ENCODE results near the gene SNCA.

The SNCA gene

DNA sequence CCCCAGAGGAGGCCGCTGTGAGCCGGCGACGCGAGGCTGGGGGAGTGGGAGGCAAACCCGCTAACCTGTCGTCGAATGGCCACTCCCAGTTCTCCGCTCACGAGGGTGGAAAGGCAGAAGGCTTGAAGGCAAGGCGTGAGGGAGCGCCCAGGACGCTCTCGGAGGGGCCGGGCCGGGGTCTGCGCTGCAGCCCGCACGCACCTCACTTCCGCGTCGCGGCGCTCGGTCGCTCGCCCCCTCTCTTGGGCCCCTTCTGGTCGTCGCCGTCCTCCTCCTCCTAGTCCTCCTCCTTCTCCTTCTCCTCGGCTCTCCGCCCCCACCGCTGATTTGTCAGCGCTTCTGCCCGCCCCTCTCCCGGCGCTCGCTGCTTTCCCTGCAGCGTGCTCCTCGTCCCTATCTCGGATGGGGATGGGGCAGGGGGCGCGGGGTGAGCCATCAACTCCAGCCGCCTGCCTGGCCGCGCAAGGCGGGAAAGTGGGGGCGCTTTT is at the start of gene SNCA:
Gene SNCA (minus strand): TSS at position 265 of the 488 bp plus-strand sequence. CDS start 1,494 bp downstream, outside the sequence.
- peak; percentile 25 for DNase-seq

DNA sequence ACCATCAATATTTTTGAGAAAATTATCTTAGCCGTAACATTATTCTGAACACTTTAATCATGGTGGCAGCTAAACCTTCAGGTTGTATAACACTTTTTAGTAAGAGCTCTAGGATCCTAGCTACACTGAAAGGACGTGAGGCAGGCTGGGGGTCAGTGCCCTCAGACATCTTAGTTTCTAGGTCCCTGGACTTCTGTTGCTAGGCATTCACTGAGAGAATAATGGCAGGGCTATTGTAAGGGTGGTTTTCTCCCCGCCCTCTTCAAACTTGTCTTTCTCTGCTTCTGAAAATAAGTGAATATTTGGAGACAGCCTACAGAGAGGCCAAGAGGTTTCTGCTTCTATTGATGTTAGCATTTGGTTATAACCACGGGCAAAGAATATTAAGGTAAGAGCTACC is 42.3 kb upstream of the SNCA start:
- DNase-seq, result no peak

DNA sequence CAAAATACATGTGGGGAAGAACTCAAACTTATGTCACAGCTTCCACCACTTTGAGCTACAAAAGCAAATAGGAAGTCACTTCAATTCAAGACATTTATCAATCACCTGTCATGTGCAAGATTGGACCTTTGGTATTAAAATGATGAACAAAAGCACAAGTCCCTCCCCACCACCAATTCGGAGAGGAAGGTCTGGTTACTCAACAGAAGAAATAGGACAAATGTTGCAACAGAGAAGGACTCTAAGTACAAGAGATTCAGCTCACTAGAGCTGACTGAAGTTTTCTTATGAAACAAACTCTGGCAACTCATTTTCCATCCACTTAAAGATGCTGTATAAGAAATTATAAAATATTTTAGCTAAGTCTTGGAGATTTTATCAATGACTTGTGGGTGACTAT is 41.6 kb upstream of the SNCA start:
- DNase-seq, result no peak

DNA sequence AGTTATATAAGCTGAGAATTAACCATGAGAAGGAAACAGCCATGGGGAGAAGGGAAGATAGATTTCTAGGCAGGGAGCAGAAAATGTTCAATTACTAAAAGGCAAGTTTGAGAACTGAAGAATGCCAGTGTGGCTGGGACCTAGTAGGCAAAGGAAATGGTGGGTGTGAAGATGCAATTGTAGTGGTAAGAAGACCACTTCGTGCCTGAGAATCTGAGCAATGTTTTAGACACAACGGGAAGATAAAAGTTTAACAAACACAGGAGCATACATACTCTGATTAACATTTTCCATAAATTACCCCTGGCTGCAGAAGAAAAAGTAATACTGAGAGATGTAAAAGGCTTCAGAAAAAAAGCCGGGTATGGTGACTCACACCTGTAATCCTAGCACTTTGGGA is 39.6 kb upstream of the SNCA start:
- DNase-seq, result no peak

DNA sequence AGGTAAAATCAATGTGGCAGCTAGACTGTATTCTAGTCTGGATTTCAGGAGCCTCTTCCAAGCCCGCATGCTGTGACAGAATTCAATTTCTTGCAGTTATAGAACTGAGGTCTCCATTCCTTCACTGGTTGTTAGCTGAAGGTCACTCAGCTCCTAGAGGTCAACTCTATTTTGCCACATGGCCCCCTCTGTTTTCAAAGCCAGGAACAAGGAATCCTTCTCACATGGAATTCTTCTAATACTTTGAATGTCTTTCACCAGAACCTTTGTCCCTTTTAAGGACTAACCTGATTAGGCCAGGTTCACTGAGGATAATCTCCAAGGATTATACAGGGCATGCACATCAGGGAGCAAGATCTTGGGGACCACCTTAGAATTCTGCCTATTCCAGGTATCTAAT is 34.2 kb upstream of the SNCA start:
- DNase-seq, result no peak

DNA sequence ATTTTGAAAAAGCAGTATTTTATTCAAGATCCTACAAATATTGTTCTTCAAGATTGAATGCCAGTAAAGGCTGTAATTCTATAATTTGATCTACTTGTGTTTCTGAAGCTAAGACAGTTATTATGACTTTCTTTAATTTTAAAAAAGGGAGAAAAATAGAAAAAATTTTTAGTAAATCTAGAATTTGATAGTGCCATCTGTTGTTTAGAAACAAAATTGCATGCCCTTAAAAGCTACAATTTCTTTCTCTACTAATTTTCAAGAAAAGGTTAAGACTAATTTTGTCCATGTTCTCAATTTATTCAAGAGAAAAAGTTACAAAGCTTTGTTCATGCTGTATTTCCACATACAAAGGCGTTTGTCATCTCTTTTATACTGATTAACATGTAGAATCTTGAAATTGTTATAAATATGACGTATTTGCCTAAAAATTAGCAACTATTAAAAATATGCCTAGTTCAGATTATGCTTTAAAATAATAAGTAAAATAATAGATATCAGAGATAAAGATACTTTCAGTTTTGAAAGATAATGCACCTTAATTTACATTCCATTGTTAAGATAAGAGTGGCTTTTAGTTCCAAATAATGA is 32.1 kb upstream of the SNCA start:
- DNase-seq, result no peak

DNA sequence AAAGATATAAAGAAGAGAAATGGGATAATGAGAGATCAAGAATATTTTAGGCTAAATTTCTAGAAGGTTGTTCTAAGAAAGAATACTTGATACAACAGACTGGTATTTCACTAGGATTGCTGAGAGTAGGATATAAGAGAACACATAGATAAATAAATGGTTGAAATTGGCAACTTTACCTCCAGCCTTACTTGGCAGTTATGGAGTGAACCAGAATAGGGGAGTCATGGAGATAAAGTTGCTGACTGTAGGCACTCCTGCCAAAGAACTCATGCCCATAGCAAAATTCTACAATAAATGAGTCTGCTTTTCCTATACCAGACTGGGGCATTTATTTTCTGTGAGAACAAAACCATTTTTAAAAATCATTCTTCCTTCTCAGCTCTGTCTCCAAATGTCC is 31.3 kb upstream of the SNCA start:
- no peak for DNase-seq

DNA sequence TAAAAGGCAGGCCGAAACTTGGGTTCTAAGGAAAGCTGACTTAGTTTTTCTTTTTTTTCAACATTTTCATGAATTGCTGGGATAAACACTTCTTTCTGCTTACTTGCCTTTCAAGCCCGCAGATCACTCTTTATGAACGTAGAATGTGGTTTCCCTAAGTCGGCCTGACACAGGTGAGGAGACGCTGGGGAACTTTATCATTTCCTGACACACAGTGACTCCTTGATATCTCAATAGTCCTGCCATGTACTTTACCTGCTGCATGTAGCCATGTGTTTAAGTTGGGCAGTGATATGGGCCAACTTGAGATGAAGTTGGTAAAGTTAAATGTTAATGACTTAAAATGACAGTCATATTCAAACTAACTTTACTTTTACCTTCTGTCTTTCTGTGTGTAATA is 26.6 kb upstream of the SNCA start:
- DNase-seq, result no peak

DNA sequence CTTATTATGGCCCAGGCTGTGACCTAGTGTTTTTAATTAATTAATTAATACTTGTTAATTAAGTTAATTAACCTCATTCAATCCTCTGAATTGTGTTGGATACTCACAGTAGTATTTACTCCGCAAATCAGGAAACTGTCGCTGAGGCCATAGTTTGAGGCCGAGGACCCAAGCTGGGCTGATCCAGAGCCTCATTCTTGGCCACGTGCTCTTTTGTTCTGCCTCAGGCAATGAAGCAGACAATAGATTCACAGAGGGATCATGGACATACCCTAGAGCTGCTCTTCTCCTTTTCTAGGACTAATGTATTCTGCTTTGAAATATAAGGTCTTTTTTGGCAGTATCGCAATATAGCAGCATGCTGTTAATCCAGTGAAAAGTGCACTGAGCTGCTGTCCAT is 24.0 kb upstream of the SNCA start:
- DNase-seq, result no peak

DNA sequence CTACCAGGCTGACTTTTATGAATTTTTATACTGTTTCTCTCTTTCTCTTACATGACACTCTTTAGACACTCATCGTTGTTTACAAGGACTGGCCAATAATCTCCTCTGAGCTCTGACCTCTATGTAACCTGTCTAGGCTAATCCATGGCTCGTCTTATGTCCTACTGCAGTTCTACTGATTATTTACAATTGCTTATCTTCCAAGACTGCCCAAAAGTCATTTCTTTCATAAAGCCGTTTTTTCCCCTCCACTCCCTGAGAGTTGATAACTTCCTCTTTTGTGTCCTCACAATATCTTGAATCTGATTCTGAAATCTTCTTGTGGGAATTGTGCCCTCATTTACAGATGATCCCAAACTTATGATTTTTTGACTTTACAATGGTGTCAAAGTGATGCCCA is 18.3 kb upstream of the SNCA start:
- DNase-seq, result no peak

DNA sequence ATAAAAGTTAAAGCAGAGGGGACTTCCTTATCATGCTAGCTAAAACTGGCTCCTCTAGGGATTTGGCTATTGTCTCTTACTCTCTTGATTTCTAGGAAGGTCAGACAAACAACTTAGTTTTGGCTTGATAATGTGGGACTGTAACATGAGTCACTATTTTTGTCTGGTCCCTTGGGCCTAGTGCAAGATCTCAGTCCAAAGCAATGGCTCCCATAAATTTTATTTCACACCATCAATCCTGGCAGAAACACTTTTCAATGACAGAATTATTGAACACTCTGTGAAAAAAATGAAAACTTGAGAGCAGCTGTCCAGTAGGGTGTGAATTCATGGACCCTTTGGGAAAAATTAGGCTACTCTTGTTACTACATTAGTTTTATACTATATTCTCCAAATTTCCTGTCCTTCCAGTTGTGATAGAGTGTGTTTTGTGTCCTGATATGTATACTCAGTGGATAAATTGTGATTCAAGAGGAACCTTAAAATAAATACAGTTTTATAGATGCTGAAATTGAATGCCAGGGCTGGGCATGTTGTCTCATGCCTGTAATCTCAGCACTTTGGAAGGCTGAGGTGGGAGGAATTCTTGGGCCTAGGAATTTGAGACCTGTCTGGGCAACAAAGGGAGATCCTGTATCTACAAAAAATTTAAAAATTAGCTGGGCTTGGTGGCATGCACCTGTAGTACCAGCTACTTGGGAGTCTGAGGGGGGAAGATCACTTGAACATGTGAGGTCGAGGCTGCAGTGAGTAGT is 10.8 kb upstream of the SNCA start:
- DNase-seq, result no peak

DNA sequence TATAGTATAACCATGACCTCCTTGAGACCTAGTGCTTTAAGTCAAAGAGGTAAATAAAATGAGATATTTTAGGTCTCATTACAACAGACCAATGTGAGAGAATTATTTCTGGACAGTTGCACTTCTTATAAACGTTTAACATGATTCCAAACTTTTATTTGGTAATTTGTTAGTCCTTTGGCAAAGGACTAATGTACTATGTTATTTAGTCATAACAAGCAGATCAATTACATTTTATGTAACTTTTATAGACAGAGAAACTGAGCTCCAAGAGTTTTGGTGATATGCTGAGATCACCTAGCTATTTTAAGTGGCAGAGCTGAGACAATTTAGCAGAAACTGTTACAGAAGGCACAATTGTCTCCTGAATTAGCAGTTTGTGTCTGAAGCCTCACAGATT is 2.6 kb upstream of the SNCA start:
- no peak for DNase-seq

DNA sequence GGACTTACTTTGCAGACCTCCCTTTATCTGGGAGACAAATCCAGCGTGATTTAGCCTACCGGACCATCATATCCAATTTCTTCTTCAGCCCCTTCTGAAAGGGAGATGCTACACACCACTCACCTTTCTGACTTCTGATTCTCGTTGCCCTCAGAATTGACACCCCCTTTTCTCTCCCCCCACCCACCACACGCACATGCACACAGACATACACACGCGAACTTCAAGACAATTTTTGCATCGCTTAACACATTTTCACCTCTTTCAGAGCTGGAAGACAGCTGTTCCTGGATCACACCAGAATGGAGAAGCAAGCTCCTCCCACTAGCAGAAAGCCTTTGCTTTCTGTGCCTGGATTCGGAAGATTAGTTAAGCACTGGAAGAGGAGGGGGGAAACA is 1.0 kb upstream of the SNCA start:
- no peak for DNase-seq

DNA sequence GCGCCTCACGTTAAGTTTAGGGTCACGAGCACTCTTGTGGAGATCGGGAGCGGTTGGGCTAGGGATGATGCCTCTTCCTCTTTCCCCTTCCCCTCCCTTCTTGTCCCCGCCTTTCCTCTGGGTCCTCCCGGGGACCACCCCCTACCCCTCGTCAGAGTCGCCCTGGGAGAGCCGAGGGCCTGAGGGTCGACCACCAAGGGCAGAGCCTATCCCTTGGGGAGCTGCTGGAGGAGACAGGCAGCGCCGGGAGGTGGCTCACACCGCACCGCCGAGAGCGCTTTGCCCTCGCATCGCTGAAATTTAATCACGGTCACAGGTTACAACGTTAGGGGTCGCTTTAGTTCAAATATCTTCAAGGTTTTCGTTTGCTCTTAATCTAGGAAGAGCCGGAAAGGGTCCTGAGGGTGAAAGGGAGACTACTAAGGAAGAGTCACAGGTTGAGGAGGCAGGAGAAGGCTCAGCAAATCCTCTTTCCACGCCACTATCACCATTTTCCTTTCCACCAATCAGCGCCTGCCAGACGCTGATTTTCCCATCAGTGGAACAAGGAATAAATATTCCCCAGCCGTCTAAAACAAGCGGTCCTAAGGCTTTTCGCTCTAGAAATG is 528 bp upstream of the SNCA start:
- DNase-seq, result peak; percentile 14

DNA sequence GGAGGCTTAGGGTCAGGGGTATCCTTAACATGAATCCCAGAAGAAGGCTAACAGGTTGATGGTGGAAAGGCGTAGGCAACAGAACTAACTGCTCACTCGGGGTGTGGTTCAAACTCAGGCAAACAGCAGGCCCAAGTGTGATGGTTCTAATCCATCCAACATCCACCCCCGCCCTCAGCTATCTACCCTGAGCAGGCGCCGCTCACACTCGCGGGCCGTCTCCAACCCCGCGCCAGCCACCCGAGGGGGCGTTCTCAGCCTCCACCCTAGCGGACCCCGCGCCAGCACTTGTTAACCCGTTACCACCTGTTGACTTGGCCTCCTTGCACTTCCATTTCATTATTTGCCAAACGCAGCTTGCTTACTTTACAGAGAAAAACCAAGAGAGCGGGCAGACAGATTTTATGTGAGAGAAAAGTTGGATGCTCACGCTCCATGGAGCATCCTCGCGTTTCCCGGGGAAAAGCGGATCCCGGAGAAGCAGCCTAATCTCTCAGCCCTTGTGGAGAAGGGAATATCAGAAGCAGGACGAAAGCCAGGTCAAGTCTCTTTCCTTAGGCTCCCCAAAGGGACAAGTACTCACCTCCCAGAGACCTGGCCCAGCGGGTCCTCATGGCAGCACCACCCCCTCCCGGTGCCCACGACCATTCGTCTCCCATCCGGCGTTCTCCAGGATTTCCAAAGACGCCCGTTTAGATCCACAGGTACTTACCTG is 773 bp downstream of the SNCA start:
- no peak for DNase-seq

DNA sequence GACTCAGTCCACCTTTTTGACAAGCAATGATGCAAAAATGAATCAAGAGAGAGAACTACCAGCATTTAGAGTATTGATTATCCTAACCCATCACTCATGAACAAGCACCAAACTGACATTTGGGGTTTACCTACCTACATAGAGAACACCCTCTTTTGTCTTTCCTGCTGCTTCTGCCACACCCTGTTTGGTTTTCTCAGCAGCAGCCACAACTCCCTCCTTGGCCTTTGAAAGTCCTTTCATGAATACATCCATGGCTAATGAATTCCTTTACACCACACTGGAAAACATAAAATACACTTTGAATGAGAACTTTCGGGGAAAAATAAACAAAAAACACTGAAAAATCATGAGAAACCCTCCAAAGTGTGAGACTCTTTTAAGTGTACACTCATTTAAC is 1.5 kb downstream of the SNCA start:
- no peak for DNase-seq

DNA sequence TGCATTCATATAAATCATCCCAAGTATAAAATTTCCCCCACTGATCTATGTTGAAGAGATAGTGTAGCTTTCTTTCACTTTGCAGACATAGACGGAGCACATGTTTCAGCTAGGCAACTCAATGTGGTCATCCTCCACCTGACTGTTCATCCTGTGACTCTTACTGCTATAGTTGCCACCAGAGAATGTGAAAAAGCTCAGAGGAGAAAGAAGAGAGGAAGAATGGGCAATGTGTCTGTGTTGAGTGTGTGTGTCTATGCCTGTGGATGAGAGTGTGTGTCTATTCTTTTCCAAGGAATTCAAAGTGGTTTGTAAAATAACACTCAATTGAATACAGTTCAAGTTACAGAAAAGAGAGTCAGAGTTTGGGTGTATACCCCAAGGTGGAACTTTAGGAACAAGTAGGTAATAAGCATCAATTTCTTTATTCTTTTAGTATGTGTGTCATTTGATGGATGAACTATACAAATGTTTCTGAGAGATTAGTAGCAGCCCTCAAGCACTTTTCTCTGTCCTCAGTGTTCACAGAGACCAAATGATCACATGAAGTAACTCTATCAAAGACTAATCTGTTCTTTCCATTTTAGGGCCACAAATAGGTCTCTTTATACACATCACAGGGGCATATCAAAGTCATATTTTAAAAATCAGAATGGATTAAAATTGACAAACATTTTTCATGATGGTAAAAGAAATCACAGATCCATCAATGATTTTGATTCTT is 2.3 kb downstream of the SNCA start:
- DNase-seq, result no peak

DNA sequence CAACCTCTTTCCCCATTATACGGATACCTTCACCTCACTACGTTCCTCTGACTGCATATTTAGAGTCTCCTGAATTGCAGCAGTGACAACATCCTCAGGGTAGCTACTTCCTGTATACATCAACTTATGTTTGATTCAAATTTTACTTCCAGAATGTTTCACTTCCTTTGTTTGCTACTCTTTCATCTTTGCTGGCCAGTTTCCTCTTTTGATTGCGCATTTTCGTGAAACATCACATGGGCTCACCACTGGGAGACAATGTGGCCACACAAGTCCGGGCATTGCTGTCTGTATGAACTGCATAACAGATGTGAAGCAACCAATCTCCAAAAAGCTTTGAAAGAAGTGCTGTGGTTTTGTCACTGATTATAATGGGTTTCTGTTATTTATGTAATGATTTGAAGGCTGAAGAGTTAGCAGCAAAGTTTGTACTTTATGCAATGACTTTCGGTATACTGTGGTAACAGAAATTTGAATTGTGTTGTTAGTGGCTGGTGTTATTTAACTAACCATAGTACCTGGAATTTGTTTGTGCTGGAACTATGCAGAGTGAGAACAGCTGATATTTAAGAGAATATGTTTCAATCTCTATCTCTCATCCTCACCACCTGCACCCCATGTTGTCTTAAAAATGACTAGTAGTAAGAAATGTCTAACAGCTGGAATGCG is 7.4 kb downstream of the SNCA start:
- DNase-seq, result peak; percentile 80

DNA sequence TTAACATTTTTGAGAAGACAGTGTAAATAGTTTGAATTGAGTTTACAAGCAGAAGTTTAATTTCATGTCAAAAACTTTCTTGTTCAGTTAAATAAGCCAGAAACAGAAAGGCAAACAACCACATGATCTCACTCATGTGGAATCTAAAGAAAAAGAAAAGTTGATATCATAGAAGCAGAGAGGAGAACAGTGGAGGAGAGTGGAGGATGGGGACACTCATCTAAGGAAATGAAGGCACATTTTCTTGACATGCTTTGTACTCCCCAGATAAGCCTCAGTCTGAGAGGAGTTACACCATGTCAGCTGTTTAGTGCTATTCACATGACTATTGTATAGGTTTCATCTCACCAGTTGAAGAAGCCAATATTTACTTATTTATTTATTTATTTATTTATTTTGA is 13.5 kb downstream of the SNCA start:
- DNase-seq, result no peak

DNA sequence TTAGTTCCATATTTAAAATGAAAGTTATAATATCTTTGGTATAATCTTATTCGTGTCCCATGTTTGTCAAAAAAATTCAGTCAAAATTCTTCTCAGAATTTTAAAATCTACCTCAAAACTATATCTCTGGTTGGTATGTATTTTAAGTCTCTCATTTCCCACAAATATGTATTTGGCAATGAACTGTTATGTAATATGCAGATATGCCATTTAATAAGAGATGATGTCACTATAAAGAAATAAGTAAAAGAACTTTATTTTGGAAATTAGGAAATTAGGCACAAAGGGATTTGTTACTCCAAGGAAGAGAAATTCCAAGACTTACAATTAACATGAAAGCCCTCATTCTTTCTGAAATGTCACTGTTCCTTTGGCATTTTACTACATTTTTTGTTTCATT is 15.3 kb downstream of the SNCA start:
- no peak for DNase-seq

DNA sequence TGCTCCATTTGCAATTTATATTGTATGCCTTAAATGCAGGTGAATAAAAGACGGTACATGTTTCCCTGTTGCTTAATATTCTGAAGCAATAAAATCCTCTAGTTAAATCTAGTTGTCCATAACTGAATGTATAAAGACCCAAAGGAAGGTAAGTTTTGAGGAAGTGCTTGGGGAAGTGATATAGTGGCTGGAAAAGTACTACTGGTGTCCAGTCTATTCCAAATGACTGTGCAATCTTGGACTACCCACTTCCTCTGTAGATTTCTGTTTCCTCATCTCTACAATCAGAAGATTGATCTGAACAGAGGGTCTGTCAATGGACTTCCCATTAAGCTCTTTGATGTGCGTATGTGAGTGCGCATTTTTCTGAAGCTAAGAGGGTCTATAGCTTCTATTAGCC is 17.0 kb downstream of the SNCA start:
- DNase-seq, result no peak

DNA sequence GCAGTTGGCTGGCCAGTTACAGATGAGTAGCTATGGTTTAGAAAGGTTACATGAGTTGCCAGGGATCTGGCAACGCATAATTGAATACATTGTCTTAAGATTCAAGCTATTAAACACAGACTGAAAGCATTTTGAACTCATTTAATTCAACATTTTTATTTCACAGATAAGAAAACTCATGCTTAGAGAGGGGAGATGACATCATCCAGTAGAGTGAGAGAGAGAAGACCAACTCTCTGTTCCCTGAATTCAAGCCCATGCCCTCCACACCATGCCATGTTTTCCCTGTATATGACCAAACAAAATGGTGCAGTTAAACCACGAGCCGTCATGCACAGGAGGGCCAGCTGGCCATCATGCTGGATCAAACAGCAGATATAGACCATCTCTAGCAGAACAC is 22.6 kb downstream of the SNCA start:
- DNase-seq, result no peak

DNA sequence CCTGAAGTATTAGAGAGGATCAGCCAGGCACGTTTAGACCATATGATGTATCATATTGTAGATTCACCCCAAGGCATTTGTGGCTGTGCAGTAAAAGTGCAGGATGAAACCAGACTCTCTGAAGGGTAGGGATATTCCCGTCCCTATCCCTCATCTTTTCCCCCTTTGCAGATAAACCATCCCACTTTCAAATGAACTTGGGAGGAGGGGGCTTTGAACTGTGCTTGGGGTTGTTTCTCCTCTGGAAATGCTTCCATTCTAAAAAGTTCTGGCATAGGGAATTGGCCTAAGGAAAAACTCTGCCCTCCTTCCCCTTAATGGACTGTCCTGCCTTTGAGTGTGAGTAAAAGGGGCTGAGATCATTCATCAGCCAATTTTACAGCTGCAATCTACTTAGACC is 23.8 kb downstream of the SNCA start:
- DNase-seq, result no peak
